GM18868 (cell line): ENCODE data around the gene SYTL3.

ENCODE experiments used
- ATAC-seq: cut with Tn5 transposase; IDR thresholded peaks from one replicate; pipeline ENCODE4 v1.9.1; 2021; ENCODE audit warnings: mild to moderate bottlenecking, moderate library complexity; ENCODE audit not compliant: unreplicated experiment

The SYTL3 gene

GRCh38 chr6:158755636-158756035, 105.8 kb downstream of the SYTL3 start:
- no peak for ATAC-seq

- no peak for ATAC-seq
Observed at GRCh38 chr6:158756126-158756525, 106.3 kb downstream of the SYTL3 start.

- no peak for ATAC-seq
Observed at GRCh38 chr6:158756977-158757752, 107.3 kb downstream of the SYTL3 start.

- ATAC-seq, result no peak
Observed at GRCh38 chr6:158757753-158758090, 107.9 kb downstream of the SYTL3 start.

GRCh38 chr6:158758451-158758860, 108.6 kb downstream of the SYTL3 start:
- no peak for ATAC-seq

- no peak for ATAC-seq
Observed at GRCh38 chr6:158758941-158759479, 109.2 kb downstream of the SYTL3 start.

- ATAC-seq, result no peak
Observed at GRCh38 chr6:158759966-158760617, 110.2 kb downstream of the SYTL3 start.

- no peak for ATAC-seq
Observed at GRCh38 chr6:158760618-158761250, 110.9 kb downstream of the SYTL3 start.

GRCh38 chr6:158761746-158762145, 111.9 kb downstream of the SYTL3 start:
- ATAC-seq, result no peak

- ATAC-seq, result no peak
Observed at GRCh38 chr6:158762787-158763433, 113.1 kb downstream of the SYTL3 start.

GRCh38 chr6:158763434-158764182, 113.8 kb downstream of the SYTL3 start:
- ATAC-seq, result no peak

GRCh38 chr6:158764183-158764849, 114.5 kb downstream of the SYTL3 start:
- ATAC-seq, result no peak

- ATAC-seq, result no peak
Observed at GRCh38 chr6:158764926-158765325, 115.1 kb downstream of the SYTL3 start.

- ATAC-seq, result no peak
Observed at GRCh38 chr6:158765499-158766068, 115.7 kb downstream of the SYTL3 start.

GRCh38 chr6:158766621-158767455, 117.0 kb downstream of the SYTL3 start:
- no peak for ATAC-seq

GRCh38 chr6:158767709-158768108, 117.9 kb downstream of the SYTL3 start:
- no peak for ATAC-seq

GRCh38 chr6:158768436-158768835, 118.6 kb downstream of the SYTL3 start:
- no peak for ATAC-seq

- no peak for ATAC-seq
Observed at GRCh38 chr6:158769234-158769770, 119.4 kb downstream of the SYTL3 start.
